Stimulated activated CD8-positive, alpha-beta memory T cell treated with anti-CD3 and anti-CD28 coated beads, Interleukin-4, amount 100 ng/mL, for 24 hours (primary cell): ENCODE measurements around the gene RMDN3.

Source experiments
- DNase-seq: peaks from one replicate; pipeline ENCODE4 v3.0.0-alpha.2; 2020; ENCODE audit warnings: low read depth

RMDN3 gene

DNA sequence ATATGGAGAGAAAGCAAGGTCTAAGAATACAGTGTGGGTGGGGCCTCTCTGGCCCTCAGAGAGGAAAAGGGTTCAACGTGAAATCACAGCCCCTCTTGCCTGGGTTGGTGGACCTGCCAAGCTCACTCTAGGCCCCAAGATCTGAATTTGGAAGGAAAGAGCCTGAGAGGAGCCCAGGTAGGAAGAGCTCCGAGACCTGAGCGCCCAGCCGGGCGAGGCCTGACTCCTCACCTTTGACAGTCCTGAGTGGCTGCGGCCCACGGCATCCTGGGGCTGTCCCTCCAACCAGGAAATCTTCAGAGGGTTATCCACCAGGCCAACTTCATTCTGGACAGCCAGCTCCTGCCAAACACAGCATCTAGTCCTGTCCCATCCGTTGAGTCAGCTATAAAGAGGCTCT is 18.4 kb upstream of the RMDN3 start:
- no peak for DNase-seq

DNA sequence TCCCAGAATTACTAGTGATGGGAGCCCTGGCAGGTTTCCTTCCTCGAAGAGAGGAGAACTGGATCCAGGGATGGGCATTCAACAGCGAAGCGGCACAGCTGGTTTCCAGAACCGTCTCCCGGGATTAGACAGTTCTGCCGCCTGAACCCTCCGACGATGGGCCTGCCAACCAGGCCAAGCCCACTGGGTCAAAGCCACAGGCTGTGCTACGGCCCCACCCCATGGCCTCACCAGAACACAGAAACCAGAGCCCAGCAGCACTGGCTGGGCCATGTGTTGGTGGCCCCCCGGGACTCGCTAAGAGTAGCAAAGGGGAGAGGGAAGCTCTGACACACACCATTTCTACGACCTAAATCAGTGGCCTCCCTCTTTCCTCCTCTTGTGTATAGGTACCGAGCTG is 17.0 kb upstream of the RMDN3 start:
- DNase-seq = no peak

DNA sequence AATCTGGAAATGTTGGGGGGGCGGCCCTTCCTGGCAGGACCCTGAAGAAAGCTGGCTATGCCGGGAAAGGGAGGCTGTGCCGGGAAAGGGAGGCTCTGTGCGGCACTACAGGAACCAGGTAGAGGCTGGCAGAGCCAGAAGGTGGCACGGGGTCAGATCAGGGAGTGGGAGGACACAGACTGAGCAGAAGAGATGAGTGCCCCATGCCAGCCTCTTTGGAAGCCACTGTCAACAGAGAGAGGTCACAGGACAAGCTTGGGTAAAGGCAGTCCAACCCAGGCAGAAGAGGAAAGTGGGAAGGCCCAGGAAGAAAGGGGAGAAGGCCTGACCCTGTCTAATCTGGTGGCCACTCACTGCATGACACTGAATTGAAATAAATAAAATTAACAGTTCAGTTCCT is 16.2 kb upstream of the RMDN3 start:
- no peak for DNase-seq

DNA sequence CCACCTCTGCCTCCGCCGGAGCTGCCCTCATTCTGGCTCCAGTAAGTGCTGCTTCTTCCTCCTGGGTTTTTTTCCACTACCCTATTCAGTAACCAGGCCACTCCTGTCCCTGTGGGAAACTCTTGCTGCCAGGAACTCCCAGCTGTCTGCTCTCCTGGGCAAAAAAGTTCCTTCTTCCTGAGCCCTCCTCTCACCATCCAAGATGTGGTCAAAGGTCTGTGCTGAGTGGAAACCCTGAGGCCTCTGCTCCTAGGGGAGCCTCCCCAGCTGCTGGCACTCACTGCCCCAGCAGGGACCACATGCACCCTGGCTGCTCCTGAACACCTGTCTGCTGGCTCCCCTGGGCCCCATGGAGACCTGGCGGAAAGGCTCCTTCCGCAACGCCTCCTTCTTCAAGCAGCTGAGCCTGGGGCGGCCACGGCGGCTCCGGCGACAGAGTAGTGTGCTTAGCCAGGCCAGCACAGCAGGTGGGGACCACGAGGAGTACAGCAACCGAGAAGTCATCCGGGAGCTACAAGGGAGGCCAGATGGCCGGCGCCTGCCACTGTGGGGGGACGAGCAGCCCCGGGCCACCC is 15.2 kb upstream of the RMDN3 start:
- no peak for DNase-seq

DNA sequence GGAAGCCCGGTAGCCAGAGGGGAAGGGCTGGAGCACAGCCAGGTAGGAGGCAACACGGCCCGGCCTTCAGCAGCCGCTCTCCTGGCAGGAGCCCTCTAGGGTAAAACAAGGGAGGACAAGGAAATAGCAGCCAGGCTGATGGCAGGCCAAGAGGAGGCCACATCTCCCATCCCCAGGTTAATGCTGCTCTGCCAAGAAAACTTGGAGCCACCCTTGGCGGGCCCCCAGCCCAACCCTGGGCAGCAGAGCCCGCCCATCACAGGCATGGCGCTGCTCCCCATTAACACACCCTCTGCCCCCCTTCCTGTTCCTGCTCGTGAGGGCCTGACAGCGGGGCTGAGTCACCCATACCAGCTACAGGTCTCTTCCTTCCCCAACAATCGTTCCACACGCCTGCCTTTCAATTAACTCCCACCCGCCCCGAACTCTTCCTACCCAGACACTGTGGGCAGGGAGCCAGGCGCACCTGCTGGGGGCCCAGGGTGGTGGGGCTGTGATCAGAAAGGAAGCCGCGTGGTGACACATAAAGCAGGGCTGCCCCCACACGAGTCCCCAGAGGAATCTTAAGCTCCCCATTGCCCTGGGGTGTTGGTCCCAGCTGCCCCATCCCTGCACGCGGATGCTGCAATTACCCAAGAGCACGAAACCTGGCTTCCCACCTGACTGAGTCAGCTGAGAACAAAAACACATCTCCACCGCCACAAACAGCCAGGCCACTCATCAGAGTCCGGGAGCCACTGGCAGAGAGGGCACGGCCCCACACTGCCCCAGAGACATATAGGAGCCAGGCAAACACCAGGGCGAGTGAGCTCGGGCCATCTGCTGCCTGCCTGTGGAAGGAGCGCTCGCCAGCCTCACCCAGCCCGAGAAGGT is 14.5 kb upstream of the RMDN3 start, which contains the start of gene C15orf62:
Gene C15orf62 (plus strand): TSS at position 707 of the 873 bp plus-strand sequence. CDS start 516 bp downstream, outside the sequence.
- DNase-seq = peak; percentile 57

DNA sequence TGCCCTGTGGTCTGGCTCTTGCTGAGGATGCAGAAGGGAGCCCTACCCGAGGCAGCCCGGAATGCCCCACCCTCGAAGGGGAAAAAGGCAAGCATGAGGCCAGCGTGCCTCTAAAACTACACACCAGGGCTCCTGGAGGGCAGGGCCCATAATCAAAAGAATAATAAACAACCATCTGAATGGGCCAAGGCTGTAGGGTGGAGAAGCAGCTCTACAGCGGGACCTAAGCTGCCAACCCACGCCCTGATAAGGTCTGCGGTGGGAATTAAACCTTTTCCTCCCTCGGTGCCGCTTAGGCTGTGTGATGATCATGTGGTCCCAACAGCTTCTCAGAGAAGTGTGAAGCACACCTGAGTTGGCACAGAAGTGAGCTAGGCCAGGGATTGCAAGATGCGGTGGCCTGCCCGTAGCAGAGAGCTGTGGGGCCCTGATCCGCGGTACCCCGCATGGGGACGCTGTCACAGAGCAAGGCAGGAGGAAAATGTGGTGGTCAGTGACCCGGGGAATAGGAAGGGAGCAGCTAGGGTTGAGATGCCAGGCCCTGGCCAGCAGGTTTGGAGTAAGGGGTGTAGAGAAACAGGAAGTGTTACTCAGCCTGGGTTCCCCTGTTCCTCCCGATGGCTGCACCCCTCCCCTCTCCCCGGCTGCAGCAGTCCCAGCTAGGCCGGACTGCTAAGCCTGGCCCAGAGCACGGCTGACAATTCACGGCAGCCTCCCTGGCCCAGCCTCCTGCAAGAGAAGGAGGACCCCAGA is 13.6 kb upstream of the RMDN3 start:
- DNase-seq = no peak

DNA sequence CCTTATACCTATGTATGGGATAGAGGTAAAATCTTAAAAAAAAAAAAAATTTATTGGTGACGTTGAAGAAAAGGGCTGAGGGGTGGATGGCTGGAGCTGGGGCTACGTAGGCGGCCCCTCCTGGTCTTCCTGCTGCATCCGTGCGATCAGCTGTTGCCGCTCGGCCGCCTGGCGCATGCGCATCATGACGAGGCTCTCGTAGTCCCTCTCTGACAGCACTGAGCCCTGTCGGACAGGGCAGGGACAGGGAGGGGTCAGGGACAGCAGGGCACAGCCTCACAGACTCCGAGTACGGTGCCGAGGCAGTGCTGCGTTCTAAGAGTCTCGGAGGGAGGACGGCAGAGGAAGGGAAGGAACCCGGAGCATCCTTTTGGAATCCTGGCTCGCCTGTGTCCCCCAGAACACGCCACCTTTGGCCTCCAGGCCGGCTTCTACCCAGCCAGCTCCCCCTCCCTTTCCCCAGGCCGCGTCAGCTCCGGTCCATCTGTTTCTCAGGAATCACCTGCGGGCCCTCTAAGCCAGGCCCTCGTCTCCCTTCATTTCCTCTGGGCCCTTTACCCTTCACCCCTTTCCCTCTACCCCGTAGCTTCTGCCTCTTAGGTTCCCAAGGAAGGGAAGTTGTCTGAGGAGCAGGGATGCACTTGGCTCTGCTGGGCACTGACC is 12.9 kb upstream of the RMDN3 start:
- no peak for DNase-seq

DNA sequence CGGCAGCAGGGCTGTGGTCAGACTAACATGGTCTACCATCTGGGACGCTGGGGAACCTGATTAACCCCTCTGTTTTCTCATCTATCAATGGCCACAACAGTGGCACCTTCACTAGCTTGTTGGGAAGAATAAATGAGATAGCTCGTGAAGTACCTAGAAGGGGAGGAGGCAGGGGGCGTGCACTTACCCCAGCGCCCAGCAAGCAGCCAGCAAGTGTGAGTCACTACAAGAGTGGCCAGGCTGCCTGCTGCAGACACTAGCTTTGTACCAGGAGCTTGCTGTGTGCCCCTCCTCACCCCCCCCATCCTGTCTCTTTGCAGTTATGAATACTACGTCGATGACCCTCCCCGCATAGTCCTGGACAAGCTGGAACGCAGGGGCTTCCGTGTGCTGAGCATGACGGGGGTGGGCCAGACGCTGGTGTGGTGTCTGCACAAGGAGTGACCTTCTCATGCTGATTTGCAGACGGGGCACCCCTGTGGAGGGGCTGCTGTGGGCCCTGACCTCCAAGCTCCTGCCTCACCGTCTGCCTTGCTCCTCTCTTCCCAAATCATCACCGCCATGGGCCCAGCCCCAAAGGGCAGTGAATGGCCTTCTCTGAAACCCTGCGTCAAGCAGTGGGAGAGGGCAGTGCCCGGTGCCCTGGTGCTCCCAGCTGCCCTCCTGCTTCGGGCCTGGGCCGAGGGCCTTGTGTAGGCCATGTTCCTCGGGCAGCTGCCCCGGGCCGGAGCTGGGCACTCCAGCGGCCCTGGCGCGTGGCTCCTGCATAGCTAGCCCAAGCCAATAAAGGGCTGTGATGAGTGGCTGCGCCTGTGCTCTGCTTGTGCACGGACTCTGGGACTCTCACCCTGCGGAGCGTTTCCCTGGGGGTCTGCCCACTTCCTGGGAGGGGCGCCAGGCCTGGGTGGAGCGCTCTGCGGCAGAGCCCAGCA is 12.1 kb upstream of the RMDN3 start:
- no peak for DNase-seq

DNA sequence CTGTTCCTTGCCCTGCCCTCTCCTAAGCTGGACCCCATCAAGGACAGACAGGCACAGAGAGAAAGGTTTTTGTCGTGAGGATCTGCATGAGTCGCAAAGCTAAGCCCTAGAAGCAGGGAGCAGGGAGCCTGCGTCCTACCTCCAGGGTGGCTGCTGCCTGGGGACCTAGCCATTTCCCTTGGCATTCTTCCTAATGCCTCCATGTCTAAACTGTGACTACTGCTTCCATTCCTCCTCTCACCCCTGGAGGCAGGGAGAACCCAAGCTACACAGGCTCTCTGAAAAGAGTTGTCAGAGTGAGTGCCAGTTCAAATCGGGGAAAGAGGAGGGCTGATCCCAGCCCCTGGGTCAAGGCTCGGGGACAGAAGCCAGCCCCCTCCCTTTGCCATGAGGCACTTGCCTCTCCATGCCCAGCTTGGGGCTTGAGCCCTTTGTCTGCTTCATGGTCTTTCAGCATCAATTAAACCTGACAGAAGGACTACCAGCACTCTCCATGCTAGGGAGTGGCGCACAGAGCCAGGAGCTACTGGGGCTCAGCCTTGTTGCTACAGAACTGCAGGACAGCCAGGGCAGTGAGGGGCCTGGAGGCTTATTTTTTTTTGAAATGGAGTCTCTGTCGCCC is 11.3 kb upstream of the RMDN3 start:
- no peak for DNase-seq

DNA sequence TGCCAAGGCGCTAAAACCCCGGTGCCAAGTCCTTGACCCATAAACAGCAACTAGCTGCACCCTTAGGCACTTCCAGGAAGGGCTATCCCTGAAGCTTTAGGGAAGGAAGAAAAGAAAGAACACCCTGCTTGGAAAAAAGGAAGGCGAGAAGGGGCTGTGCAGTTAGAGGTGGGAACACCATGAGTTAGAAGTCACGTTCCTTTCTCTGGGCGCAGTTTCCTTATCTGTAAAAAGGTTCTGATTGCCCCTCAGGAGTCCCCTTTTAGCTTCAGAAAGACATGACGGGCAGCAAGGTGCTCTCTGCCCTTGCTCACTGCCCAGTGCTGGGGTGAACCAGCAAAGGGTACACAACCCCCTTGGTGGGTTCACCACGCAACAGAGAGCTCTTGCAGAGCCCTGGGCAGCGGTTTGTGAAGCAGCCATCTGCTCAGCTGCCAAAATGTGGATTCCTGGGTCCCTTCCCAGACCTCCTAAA is 9.6 kb upstream of the RMDN3 start:
- no peak for DNase-seq

DNA sequence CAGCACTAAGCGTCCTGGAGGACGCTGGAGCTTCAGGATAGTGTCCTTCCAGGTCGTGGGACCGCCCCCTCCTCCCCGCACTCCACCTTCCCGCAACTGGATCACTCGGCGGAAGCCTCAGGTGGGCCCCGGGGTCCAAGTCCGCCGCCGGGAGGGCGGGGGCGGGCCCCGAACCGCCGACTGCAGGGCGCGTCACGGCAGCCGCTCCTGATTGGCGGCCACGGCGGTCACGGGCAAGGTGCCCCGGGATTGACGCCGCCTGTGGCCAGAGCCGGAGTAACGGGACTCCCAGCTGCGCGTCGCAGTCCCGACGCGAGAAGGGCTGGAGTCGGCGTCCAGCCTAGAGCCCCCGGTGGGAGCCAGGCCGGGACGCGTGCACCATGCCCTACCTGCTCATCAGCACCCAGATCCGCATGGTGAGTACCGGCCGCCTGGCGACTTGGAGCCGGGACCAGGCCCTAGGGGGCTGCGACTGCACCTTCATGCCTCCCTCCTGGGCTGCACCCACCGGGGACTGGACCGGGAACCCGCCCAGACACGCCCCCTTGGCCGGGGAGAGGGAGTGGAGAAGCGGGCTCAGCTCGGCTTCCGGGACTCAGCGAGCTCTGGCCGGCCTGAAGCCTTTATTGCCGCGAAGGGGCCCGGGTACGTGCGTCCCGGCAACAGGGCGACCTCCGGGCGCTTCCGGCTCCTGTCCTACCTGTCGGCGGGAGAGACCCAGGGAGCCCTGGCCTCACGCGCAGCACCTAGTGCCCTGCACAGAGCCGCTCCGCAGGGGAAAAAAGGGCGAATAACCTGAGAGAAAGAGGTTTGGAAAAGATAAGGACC is 9.0 kb upstream of the RMDN3 start, which contains the start of gene GCHFR:
Gene GCHFR (plus strand): TSS at position 268 of the 828 bp plus-strand sequence. CDS start 113 bp downstream, at position 381.
- peak; percentile 49 for DNase-seq

DNA sequence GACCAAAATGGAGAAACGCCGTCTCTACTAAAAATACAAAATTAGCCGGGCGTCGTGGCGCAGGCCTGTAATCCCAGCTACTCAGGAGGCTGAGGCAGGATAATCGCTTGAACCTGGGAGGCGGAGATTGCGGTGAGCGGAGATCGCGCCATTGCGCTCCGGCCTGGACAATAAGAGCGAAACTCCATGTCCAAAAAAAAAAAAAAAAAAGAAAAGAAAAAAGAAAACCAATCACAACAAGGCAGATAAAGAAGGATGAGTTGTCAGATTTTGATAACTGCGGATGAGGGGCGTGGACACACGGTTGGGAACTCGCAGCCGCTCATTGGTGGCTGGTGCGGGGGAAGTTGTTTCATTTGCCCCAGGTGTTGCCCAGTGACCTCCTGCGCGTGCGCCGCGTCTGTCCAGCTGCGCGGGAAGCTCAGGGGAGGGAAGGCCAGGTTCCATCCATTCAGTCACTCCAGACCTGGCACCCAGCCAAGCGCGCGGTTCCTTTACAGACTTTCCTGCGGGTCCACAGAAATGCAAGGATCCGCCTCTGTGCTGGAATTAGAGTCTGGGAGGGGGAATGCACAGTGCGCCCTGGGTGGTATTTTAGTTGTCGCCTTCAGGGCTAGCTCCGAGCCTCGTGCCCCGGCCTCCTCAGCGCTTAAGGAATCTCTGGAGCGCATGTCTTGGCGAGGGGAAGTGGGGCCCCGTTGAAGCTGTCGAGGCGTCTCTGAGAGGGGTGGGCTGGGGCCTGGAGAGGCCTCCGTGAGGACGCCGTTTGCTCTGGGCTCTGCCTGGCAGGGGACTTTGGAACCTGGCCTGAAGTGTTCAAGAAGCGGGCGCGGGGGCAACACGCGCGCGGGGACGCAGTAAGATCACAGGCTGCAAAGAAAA is 8.1 kb upstream of the RMDN3 start:
- no peak for DNase-seq

DNA sequence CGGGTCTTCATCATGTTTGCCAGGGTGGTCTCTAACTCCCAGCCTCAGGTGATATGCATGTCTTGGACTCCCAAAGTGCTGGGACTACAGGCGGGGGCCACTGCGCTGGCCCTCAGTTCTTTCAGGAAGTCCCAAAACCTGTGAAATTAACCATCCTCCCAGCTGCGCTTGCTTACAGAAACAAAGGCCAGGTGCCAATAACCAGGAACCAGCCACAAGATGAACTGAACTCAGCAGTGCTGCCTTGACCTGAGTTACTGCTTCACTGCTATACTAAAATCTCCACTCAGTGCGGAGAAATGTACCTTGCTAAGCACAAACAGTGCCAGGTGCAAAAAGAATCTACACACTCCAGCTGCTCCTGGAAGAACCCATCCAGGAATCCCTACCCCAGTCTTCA is 4.9 kb upstream of the RMDN3 start:
- DNase-seq = no peak

DNA sequence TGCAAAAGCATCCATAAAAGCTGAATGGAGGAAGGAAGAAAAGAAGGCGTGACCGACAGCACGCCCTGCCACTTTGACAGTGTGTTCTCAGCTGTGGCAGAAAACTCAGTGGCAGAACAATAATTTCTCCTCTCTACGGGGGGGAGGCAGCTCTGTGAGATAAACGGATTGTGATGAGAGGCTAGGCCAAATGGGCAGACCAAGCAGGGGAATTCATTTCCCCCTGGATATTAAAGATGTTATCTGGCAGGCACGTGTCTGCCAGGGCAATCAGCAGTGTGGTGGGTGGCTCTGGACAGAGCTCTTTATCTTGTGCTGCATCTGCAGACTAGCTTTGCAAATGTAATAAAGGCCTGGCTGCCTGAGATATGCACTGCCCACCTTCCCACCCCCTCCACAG is 1.9 kb upstream of the RMDN3 start:
- no peak for DNase-seq

DNA sequence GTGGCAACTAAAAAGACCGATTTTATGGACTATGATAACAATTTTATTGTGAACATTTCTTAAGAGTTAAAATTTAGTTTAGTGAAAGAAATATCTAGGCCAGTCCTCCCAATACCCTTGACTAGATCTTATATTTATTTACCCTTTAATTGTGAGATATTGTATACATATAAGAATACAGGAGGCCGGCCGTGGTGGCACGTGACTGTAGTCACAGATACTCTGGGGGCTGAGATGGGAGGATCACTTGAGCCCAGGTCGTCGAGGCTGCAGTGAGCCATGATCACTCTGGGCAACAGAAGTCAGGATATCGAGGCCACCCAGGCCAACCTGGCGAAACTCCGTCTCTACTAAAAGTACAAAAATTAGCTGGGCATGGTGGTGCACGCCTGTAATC is 756 bp upstream of the RMDN3 start:
- DNase-seq = no peak

DNA sequence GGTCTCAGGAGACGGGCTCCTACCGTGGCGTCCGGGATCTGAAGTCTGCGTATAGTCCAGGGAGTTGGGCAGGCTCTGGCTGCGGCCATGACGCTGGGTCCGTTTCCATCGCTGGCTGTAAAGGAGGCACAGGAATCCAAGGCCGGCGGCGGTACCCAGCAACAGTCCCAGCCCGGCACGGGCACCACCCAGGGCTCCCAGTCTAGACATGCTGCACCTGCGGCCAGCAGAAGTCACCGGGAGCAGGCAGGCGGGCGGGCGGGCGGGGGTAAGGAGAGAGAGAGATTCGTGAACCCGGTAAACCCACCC is 526 bp downstream of the RMDN3 start:
- DNase-seq = no peak

DNA sequence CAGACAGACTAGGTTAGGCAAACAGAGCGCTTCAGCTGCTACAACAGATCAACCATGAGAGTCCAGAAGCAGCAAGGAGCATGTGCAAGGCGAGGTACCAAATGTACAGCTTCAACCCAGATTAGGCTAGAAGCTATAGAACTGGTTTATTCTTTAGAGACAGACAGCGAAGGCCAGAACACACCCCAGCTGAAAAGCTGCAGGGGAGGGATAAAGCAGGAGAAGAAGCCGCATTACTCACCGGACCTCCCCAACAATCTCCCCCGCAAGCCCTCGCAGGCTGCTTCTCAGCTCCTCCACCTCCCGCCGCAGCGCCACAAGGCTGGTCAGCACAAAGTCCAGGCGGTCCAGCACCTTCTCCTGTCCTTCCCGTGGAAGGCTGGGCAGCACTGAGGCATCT is 3.3 kb downstream of the RMDN3 start:
- no peak for DNase-seq

DNA sequence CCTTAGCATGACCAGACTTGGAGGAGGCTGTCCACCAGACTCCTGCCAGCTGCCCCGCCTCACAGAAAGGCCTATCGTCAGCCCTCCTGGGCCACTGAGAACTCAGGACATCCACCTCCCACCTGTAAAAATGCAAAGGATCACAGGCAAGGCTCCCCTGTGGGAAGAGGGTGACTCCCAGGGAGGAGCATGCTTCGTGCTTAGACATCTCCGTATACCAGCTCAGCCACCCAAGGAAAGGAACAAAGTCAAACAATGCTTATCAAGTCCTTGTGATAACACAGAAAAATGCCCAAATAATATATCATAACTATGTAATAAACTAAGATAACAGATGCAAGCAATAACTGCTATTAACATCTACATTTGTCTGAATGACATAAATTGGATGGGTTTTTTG is 4.2 kb downstream of the RMDN3 start:
- no peak for DNase-seq

DNA sequence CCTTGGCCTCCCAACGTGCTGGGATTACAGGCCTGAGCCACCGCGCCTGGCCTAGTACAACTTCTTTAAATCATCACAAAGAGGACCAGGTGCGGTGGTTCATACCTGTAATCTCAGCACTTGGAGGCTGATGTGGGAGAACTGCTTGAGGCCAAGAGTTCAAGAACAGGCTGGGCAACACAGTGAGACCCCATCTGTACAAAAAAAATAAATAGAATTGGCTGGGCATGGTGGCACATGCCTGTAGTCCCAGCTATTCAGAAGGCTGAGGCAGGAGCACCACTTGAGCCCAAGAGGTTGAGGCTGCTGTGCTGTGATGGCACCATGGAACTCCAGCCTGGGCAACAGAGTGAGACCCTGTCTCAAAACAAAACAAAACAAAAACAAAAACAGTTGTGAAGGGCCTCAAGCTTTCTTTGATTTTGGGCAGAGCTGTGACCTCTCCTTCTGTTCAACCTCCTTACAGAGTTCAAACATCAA is 5.9 kb downstream of the RMDN3 start:
- DNase-seq = no peak
